Measurements from ENCODE around the gene LUM. TPM values are rescaled to one million over a fixed set of nuclear protein-coding genes. Genes with fewer than 3 reads are reported as not detected.

Gene LUM
- total RNA-seq, 6 experiments from 2014 or later, result 5.1 to 51.2 (median 10.1) TPM

- peaks cover 0 to 2% (median 0%) of the 10 kb centered on the region in 4 donors for H3K36me3 ChIP-seq
- ATAC-seq (no peak), DNase-seq (no peak)
- H3K27ac ChIP-seq, result no peak overlapping the region
- no peak for TF ChIP-seq POLR2A (IDR thresholded peaks at IDR 0.05)
- TF ChIP-seq CTCF (IDR thresholded peaks at IDR 0.05), result no peak
- H3K4me3 ChIP-seq, result no peak overlapping the region
- H3K27me3 ChIP-seq, result no peaks in the 10 kb centered on the region
- 62% methylated on average over 2 of the region's 2 CpGs for WGBS (ENCODE audit: insufficient coverage, low coverage, low lambda C conversion rate, missing lambda C conversion rate)
- no peaks in the 10 kb centered on the region for H3K9me3 ChIP-seq
- intact Hi-C loops (cut with DNase I), result no loop called here
- H3K4me1 ChIP-seq, result no peaks in the 10 kb centered on the region
Observed at GRCh38 chr12:91144053-91144452, 32.8 kb upstream of the LUM start.

GRCh38 chr12:91143206-91143605 is 31.9 kb upstream of the LUM start:
- Histone ChIP-seq H3K9me3 (no peaks in the 10 kb centered on the region), H3K27me3 (no peaks in the 10 kb centered on the region), H3K4me1 (no peaks in the 10 kb centered on the region), H3K27ac (no peak overlapping the region), H3K36me3 (no peaks in the 10 kb centered on the region), H3K4me3 (no peak overlapping the region)
- intact Hi-C loops (cut with DNase I), result no loop called here
- DNase-seq, result no peak
- no peak for TF ChIP-seq POLR2A (IDR thresholded peaks at IDR 0.05)
- no peak for TF ChIP-seq CTCF (IDR thresholded peaks at IDR 0.05)
- WGBS (ENCODE audit: insufficient coverage, low coverage, low lambda C conversion rate, missing lambda C conversion rate), result 23% methylated on average over 3 of the region's 3 CpGs
- no peak for ATAC-seq

GRCh38 chr12:91142221-91142631 is 30.9 kb upstream of the LUM start:
- Histone ChIP-seq H3K27ac (no peak overlapping the region), H3K9me3 (no peaks in the 10 kb centered on the region)
- 33% methylated on average over 3 of the region's 3 CpGs for WGBS (ENCODE audit: insufficient coverage, low coverage, low lambda C conversion rate, missing lambda C conversion rate)

GRCh38 chr12:91140026-91140931 is 29.0 kb upstream of the LUM start:
- no peaks in the 10 kb centered on the region for H3K4me1 ChIP-seq
- DNase-seq (no peak), ATAC-seq (no peak)
- no peaks in the 10 kb centered on the region for H3K27me3 ChIP-seq
- intact Hi-C loops (cut with DNase I), result no loop called here
- no peaks in the 10 kb centered on the region for H3K36me3 ChIP-seq
- no peak overlapping the region for H3K27ac ChIP-seq
- H3K9me3 ChIP-seq, result no peaks in the 10 kb centered on the region
- no peak for TF ChIP-seq CTCF (IDR thresholded peaks at IDR 0.05)
- no peak for TF ChIP-seq POLR2A (IDR thresholded peaks at IDR 0.05)
- no peak overlapping the region for H3K4me3 ChIP-seq
- WGBS (ENCODE audit: insufficient coverage, low coverage, low lambda C conversion rate, missing lambda C conversion rate), result 40% methylated on average over 1 of the region's 1 CpG

More at GRCh38 chr12:91142221-91142631, 30.9 kb upstream of the LUM start:
- Histone ChIP-seq H3K4me3 (no peak overlapping the region), H3K4me1 (no peaks in the 10 kb centered on the region), H3K36me3 (no peaks in the 10 kb centered on the region), H3K27me3 (no peaks in the 10 kb centered on the region)
- intact Hi-C loops (cut with DNase I), result no loop called here
- ATAC-seq (no peak), DNase-seq (no peak)
- TF ChIP-seq CTCF (IDR thresholded peaks at IDR 0.05), result no peak
- no peak for TF ChIP-seq POLR2A (IDR thresholded peaks at IDR 0.05)

All from right lobe of liver (tissue), 6 donors.